Endothelial cell of umbilical vein (primary cell): ENCODE results near the gene LAMTOR4. TPM values are rescaled to one million over a fixed set of nuclear protein-coding genes. Genes with fewer than 3 reads are reported as not detected.

Experiments
- BruUV-seq: library from RNA; stranded (reverse); fragments of 400-500 nt; replicated peaks from 2 replicates; lab custom pipeline; 2021; lab: Mats Ljungman, UMichigan
- CTCF ChIA-PET: fragments of 300-600, 350-600 bp; sonication (Branson Sonifier 250); formaldehyde crosslinking; loops from one replicate; lab custom pipeline; 2021; ENCODE audit warnings: antibody characterized with exemption, inconsistent platforms; lab: Charles Lee
- POLR2A ChIA-PET: fragments of 300-600, 350-600 bp; sonication (Branson Sonifier 250); formaldehyde crosslinking; loops from one replicate; lab custom pipeline; 2021; ENCODE audit warnings: antibody characterized with exemption, inconsistent platforms; lab: Charles Lee
- DNase-seq: peaks from one replicate; pipeline ENCODE4 v3.0.0-alpha.2; 2011; ENCODE audit warnings: low read depth, low spot score
- FAIRE-seq: peaks from 2 replicates; lab custom pipeline; 2011; peaks lifted over from hg19 to GRCh38; lab: Jason Lieb, UNC
- H2AFZ ChIP-seq: 2 replicates; pipeline ENCODE4 v1.6.0; 2012; ENCODE audit warnings: low read depth, low read length, control low read depth, inconsistent platforms
- H3K27ac ChIP-seq: 2 replicates; pipeline ENCODE4 v1.5.1; 2011; ENCODE audit warnings: low read depth, mild to moderate bottlenecking, control low read depth, low read length, moderate library complexity; ENCODE audit not compliant: insufficient read depth
- H3K27me3 ChIP-seq, 2 experiments: 2 replicates each; pipeline versions ENCODE4 v1.6.0 to v1.6.1; 2011; ENCODE audit warnings: low read length in 2 of 2, mixed read lengths in 1 of 2; ENCODE audit not compliant: control insufficient read depth in 2 of 2, insufficient read depth in 2 of 2
- H3K36me3 ChIP-seq, 2 experiments: 2 replicates in 1 of 2; 3 replicates in 1 of 2; pipeline ENCODE4 v1.5.1; 2011; ENCODE audit warnings: low read length in 2 of 2, mild to moderate bottlenecking in 1 of 2, moderate library complexity in 1 of 2; ENCODE audit not compliant: control insufficient read depth in 2 of 2, insufficient read depth in 2 of 2; ENCODE audit errors: extremely low read depth in 1 of 2
- H3K4me1 ChIP-seq: 3 replicates; pipeline ENCODE4 v1.5.1; 2011; ENCODE audit warnings: mild to moderate bottlenecking, low read length; ENCODE audit not compliant: control insufficient read depth, insufficient read depth; ENCODE audit errors: extremely low read depth
- H3K4me2 ChIP-seq: 2 replicates; pipeline ENCODE4 v1.6.1; 2011; ENCODE audit warnings: low read length, control low read depth, mixed read lengths; ENCODE audit not compliant: insufficient read depth
- H3K4me3 ChIP-seq, 3 experiments: fragments of 200-600 bp in 1 of 3; sonication (generic), shearing (Covaris generic) in 1 of 3; replicated peaks in 1 of 3; 2 replicates each; pipeline ENCODE4 v1.5.1; 2011 to 2016; ENCODE audit warnings: control low read depth in 3 of 3, low read length in 3 of 3, mild to moderate bottlenecking in 2 of 3, inconsistent platforms in 1 of 3, low read depth in 1 of 3, moderate library complexity in 1 of 3; ENCODE audit not compliant: insufficient read depth in 1 of 3
- H3K79me2 ChIP-seq: 2 replicates; pipeline ENCODE4 v1.6.0; 2012; ENCODE audit warnings: low read length, inconsistent platforms; ENCODE audit not compliant: control insufficient read depth, insufficient read depth
- H3K9ac ChIP-seq: replicated peaks from 2 replicates; pipeline ENCODE3; 2011; ENCODE audit warnings: low read length, control low read depth; ENCODE audit not compliant: insufficient read depth; ENCODE audit errors: extremely low read depth
- H3K9me1 ChIP-seq: replicated peaks from 3 replicates; pipeline ENCODE4 v1.6.0; 2011; ENCODE audit warnings: mild to moderate bottlenecking, low read length; ENCODE audit not compliant: control insufficient read depth, insufficient read depth; ENCODE audit errors: extremely low read depth
- H3K9me3 ChIP-seq: replicated peaks from 2 replicates; pipeline ENCODE4 v1.5.1; 2012; ENCODE audit warnings: low read length, inconsistent platforms; ENCODE audit not compliant: control insufficient read depth, insufficient read depth
- H4K20me1 ChIP-seq: replicated peaks from 2 replicates; pipeline ENCODE3; 2011; ENCODE audit warnings: mild to moderate bottlenecking, low read length; ENCODE audit not compliant: control insufficient read depth, insufficient read depth; ENCODE audit errors: extremely low read depth
- CTCF ChIP-seq, 2 donors: IDR thresholded peaks; 1 replicate in 1 of 2; 2 replicates in 1 of 2; pipeline ENCODE4 v1.5.1; 2011; ENCODE audit warnings: low read length in 2 of 2, mild to moderate bottlenecking in 2 of 2, moderate library complexity in 2 of 2, control low read depth in 1 of 2, inconsistent platforms in 1 of 2, low read depth in 1 of 2; ENCODE audit not compliant: insufficient read depth in 1 of 2; ENCODE audit errors: extremely low read depth in 1 of 2
- EZH2 ChIP-seq: IDR thresholded peaks from 2 replicates; pipeline ENCODE4 v1.6.1; 2012; ENCODE audit warnings: borderline replicate concordance, low read depth, mild to moderate bottlenecking, moderate library complexity, low read length, inconsistent platforms; ENCODE audit not compliant: severe bottlenecking
- FOS ChIP-seq: IDR thresholded peaks from 2 replicates; pipeline ENCODE4 v1.6.1; 2011; ENCODE audit warnings: mild to moderate bottlenecking, low read length, moderate library complexity, borderline replicate concordance; ENCODE audit not compliant: insufficient read depth
- GATA2 ChIP-seq: IDR thresholded peaks from 2 replicates; pipeline ENCODE4 v1.7.0; 2011; ENCODE audit warnings: low read depth, mild to moderate bottlenecking, moderate library complexity, mixed read lengths, low read length; ENCODE audit not compliant: insufficient read length, insufficient read depth
- JUN ChIP-seq: IDR thresholded peaks from 2 replicates; pipeline ENCODE4 v1.6.1; 2011; ENCODE audit warnings: borderline replicate concordance, low read depth; ENCODE audit not compliant: insufficient read length, insufficient read depth
- MAX ChIP-seq: IDR thresholded peaks from 2 replicates; pipeline ENCODE4 v1.6.1; 2011; ENCODE audit not compliant: insufficient read depth, insufficient read length
- MYC ChIP-seq: IDR thresholded peaks from one replicate; pipeline ENCODE4 v1.6.1; 2011; ENCODE audit warnings: mild to moderate bottlenecking, low read depth, low read length
- POLR2A ChIP-seq: IDR thresholded peaks from 2 replicates; pipeline ENCODE4 v1.6.1; 2012; ENCODE audit warnings: low read depth, mild to moderate bottlenecking, control low read depth, low read length
- POLR2AphosphoS5 ChIP-seq: IDR thresholded peaks from 2 replicates; pipeline ENCODE4 v1.6.1; 2012; ENCODE audit warnings: low read depth, mild to moderate bottlenecking, control low read depth, low read length, moderate library complexity; ENCODE audit not compliant: insufficient read depth
- dilution Hi-C: fragments of 300-500 bp; cut with MboI; formaldehyde crosslinking; loops from one replicate; pipeline ENCODE4 v1.15.0; 2019; ENCODE audit warnings: low sequenced_read_pairs; ENCODE audit not compliant: extremely low pct_ligation_motif_present
- intact Hi-C: fragments of 100-400 bp; cut with micrococcal nuclease; formaldehyde crosslinking; loops from one replicate; pipeline ENCODE4 v1.10.0; 2022
- polyA plus RNA-seq, 4 experiments: library from polyadenylated mRNA; depleted of rRNA in 3 of 4; stranded (reverse) in 3 of 4; unstranded in 1 of 4; fragments of >200 nt; gene quantifications; 2 replicates each; pipeline versions ENCODE4 v1.2.1 to v1.2.3, GENCODE V29; 2011 to 2012; ENCODE audit warnings: missing spikeins in 1 of 4
- total RNA-seq: library from RNA; stranded (reverse); gene quantifications from 2 replicates; pipeline ENCODE4 v1.2.3, GENCODE V29; 2021

LAMTOR4 gene
- total and polyA plus RNA-seq, 2 donors (not counting 3 experiments of a cell fraction or from before 2014, with no cell fraction given): 139 to 520 TPM

- FAIRE-seq (no peak), DNase-seq (no peak)
- CTCF ChIA-PET: interaction anchor here (1.1 to 4.4 kb wide), 4 partner anchors 10 to 19 kb away, joined by 3 to 17 read pairs (median 4); partner anchors contain the start of genes GPC2, LAMTOR4 and STAG3
- H3K4me1 ChIP-seq: peaks cover 14% of the 10 kb centered on the region
- peaks cover 5 to 15% of the 10 kb centered on the region in 2 experiments for H3K27me3 ChIP-seq
- no peak overlapping the region for H2AFZ ChIP-seq
- no peak overlapping the region for H3K27ac ChIP-seq
- H3K36me3 ChIP-seq: no peaks in the 10 kb centered on the region
- dilution Hi-C loops (no loop called here), intact Hi-C loops (no loop called here)
- H3K4me3 ChIP-seq: peak overlapping the region in 1 of 3 experiments; percentile 55
- BruUV-seq: TSS peak; percentile 10
- no peaks in the 10 kb centered on the region for H4K20me1 ChIP-seq
- TF ChIP-seq POLR2A: no peak
- TF ChIP-seq EZH2: no peak
- TF ChIP-seq FOS: no peak
- TF ChIP-seq MYC: no peak
- TF ChIP-seq CTCF (IDR thresholded peaks at IDR 0.05; ENCODE audit: extremely low read depth in 1 of 2, insufficient read depth in 1 of 2, low read depth in 1 of 2, low read length in 2 of 2): no peak
- no peak for TF ChIP-seq MAX
- TF ChIP-seq JUN: no peak
- no peak for TF ChIP-seq GATA2
- no peak for TF ChIP-seq POLR2AphosphoS5
- H3K4me2 ChIP-seq: peak overlapping the region; percentile 84
- POLR2A ChIA-PET: no interaction called here
- H3K9ac ChIP-seq: no peak overlapping the region
- no peaks in the 10 kb centered on the region for H3K9me3 ChIP-seq
- no peaks in the 10 kb centered on the region for H3K79me2 ChIP-seq
- H3K9me1 ChIP-seq: no peaks in the 10 kb centered on the region
Observed at GRCh38 chr7:100166970-100167911, 18.5 kb downstream of the LAMTOR4 start.
